ENCODE measurements around the gene CFAP73. TPM values are rescaled to one million over a fixed set of nuclear protein-coding genes. Genes with fewer than 3 reads are reported as not detected.

Gene CFAP73
- total RNA-seq, 2 donors from 2014 or later, result 0.57 TPM; not detected in 1

GRCh38 chr12:113145720-113146551 lies 3.6 kb upstream of the CFAP73 start:
- no peak overlapping the region for H3K4me3 ChIP-seq
- H3K27ac ChIP-seq, result no peak overlapping the region
- 82% methylated on average over 12 of the region's 12 CpGs for WGBS
- DNase-seq (ENCODE audit: low spot score), result no peak
- no peaks in the 10 kb centered on the region for H3K4me1 ChIP-seq (replicated peaks)
- intact Hi-C loops (cut with DNase I), result no loop called here
- peaks cover 8% of the 10 kb centered on the region for H3K27me3 ChIP-seq (replicated peaks; ENCODE audit: insufficient read depth)
- no peaks in the 10 kb centered on the region for H3K9me3 ChIP-seq
- no peaks in the 10 kb centered on the region for H3K36me3 ChIP-seq
- TF ChIP-seq CTCF (IDR thresholded peaks at IDR 0.05), result no peak
- no peak for TF ChIP-seq POLR2AphosphoS5 (IDR thresholded peaks at IDR 0.05)
- TF ChIP-seq POLR2A (IDR thresholded peaks at IDR 0.05), result no peak

- H3K9me3 ChIP-seq, result no peaks in the 10 kb centered on the region
- 80% methylated on average over 2 of the region's 2 CpGs for WGBS
- no peaks in the 10 kb centered on the region for H3K36me3 ChIP-seq
- intact Hi-C loops (cut with DNase I), result no loop called here
- no peak overlapping the region for H3K27ac ChIP-seq
- no peaks in the 10 kb centered on the region for H3K4me1 ChIP-seq (replicated peaks)
- H3K4me3 ChIP-seq, result no peak overlapping the region
- DNase-seq (ENCODE audit: low spot score), result no peak
- peaks cover 11% of the 10 kb centered on the region for H3K27me3 ChIP-seq (replicated peaks; ENCODE audit: insufficient read depth)
- TF ChIP-seq CTCF (IDR thresholded peaks at IDR 0.05), result no peak
- TF ChIP-seq POLR2A (IDR thresholded peaks at IDR 0.05), result no peak
- no peak for TF ChIP-seq POLR2AphosphoS5 (IDR thresholded peaks at IDR 0.05)
Measured at GRCh38 chr12:113146999-113147398, 2.5 kb upstream of the CFAP73 start.

- peaks cover 12% of the 10 kb centered on the region for H3K4me1 ChIP-seq (replicated peaks)
- H3K36me3 ChIP-seq, result no peaks in the 10 kb centered on the region
- intact Hi-C loops (cut with DNase I), result no loop called here
- H3K4me3 ChIP-seq, result no peak overlapping the region
- no peak for DNase-seq (ENCODE audit: low spot score)
- WGBS, result 97% methylated on average over 3 of the region's 3 CpGs
- H3K27me3 ChIP-seq (replicated peaks; ENCODE audit: insufficient read depth), result peaks cover 11% of the 10 kb centered on the region
- TF ChIP-seq POLR2A (IDR thresholded peaks at IDR 0.05), result no peak
- TF ChIP-seq POLR2AphosphoS5 (IDR thresholded peaks at IDR 0.05), result no peak
- TF ChIP-seq CTCF (IDR thresholded peaks at IDR 0.05), result no peak
- no peak overlapping the region for H3K27ac ChIP-seq
- no peaks in the 10 kb centered on the region for H3K9me3 ChIP-seq
Measured at GRCh38 chr12:113151655-113152054, 2.1 kb downstream of the CFAP73 start.

GRCh38 chr12:113152196-113152834 lies 2.8 kb downstream of the CFAP73 start:
- peaks cover 12% of the 10 kb centered on the region for H3K4me1 ChIP-seq (replicated peaks)
- 19% methylated on average over 9 of the region's 9 CpGs for WGBS
- H3K27me3 ChIP-seq (replicated peaks; ENCODE audit: insufficient read depth), result peaks cover 11% of the 10 kb centered on the region
- H3K27ac ChIP-seq, result no peak overlapping the region
- H3K4me3 ChIP-seq, result no peak overlapping the region
- no peaks in the 10 kb centered on the region for H3K36me3 ChIP-seq
- H3K9me3 ChIP-seq, result no peaks in the 10 kb centered on the region
- DNase-seq (ENCODE audit: low spot score), result no peak
- TF ChIP-seq POLR2AphosphoS5 (IDR thresholded peaks at IDR 0.05), result no peak
- intact Hi-C loops (cut with DNase I), result no loop called here

- H3K27ac ChIP-seq, result no peak overlapping the region
- H3K9me3 ChIP-seq, result no peaks in the 10 kb centered on the region
- 8% methylated on average over 70 of the region's 70 CpGs for WGBS
- peak; percentile 52 for DNase-seq (ENCODE audit: low spot score)
- intact Hi-C loops (cut with DNase I), result no loop called here
- H3K36me3 ChIP-seq, result peaks cover 0 to 4% of the 10 kb centered on the region in 2 donors
- peak in 3 of 4 experiments; percentile 15 to 50 (median 44) for TF ChIP-seq CTCF (IDR thresholded peaks at IDR 0.05)
- TF ChIP-seq POLR2AphosphoS5 (IDR thresholded peaks at IDR 0.05), result no peak
- H3K4me1 ChIP-seq (replicated peaks), result peaks cover 12% of the 10 kb centered on the region
- peak overlapping the region; percentile 12 to 30 for H3K4me3 ChIP-seq
- H3K27me3 ChIP-seq (replicated peaks; ENCODE audit: insufficient read depth), result peaks cover 11% of the 10 kb centered on the region
Measured at GRCh38 chr12:113152835-113153814, 3.6 kb downstream of the CFAP73 start.
